Mucosa of gallbladder (tissue), 1 donor: Measurements from ENCODE around the gene RACGAP1. TPM values are rescaled to one million over a fixed set of nuclear protein-coding genes. Genes with fewer than 3 reads are reported as not detected.

Experiments used
- DNase-seq: peaks from one replicate; pipeline ENCODE4 v3.0.0-alpha.2; 2020; ENCODE audit warnings: low spot score
- total RNA-seq: library from RNA; stranded (reverse); gene quantifications from one replicate; pipeline ENCODE4 v1.2.1, GENCODE V29; 2021
- donor health status: DM: no; HTN: no; CAD: no.

The RACGAP1 gene, protein sequence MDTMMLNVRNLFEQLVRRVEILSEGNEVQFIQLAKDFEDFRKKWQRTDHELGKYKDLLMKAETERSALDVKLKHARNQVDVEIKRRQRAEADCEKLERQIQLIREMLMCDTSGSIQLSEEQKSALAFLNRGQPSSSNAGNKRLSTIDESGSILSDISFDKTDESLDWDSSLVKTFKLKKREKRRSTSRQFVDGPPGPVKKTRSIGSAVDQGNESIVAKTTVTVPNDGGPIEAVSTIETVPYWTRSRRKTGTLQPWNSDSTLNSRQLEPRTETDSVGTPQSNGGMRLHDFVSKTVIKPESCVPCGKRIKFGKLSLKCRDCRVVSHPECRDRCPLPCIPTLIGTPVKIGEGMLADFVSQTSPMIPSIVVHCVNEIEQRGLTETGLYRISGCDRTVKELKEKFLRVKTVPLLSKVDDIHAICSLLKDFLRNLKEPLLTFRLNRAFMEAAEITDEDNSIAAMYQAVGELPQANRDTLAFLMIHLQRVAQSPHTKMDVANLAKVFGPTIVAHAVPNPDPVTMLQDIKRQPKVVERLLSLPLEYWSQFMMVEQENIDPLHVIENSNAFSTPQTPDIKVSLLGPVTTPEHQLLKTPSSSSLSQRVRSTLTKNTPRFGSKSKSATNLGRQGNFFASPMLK
- 16.6 TPM for total RNA-seq

DNA sequence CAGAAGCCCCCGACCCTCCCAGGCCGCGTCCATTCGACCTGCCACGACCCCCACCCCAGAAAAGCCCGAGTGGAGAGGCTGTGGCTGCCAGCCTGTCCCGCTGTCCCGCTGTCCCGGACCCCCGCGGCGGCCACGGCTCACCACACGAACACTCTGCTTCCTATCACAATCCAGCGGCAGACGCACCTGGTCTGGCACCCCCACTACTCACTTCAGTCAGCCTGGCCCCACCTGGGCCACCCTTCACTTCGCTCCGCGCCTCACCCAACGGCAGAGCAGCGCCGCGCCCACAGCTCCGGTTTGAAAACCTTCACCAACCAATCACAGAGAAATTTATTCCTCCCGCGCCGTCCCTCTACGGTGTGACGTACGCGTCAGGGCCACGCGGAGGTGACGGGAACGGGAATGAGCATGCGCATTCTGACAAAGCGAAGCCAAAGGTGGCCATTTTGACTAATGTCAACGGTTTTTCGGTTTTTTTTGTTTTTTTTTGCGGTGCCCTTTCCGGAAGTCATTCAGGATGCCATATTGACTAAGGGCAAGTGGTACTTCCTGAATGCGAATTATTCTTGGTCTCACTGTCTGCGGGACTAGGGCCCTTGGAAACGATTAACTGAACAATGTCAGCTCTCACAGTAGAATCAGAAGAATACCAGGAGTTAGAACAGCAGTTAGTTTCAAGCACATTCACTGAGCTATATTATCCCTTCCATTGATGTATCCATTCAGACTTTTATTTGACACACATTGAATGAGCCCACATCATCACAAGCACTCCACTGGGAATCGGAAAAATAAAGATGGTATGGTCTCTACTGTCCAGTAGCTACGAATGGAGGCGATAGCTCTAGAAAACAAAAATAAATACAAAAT, at the start of gene RACGAP1:
Gene RACGAP1 (minus strand): TSS at position 308 of the 873 bp plus-strand sequence. CDS start 8,779 bp downstream, outside the sequence.
- DNase-seq = peak; percentile 97

DNA sequence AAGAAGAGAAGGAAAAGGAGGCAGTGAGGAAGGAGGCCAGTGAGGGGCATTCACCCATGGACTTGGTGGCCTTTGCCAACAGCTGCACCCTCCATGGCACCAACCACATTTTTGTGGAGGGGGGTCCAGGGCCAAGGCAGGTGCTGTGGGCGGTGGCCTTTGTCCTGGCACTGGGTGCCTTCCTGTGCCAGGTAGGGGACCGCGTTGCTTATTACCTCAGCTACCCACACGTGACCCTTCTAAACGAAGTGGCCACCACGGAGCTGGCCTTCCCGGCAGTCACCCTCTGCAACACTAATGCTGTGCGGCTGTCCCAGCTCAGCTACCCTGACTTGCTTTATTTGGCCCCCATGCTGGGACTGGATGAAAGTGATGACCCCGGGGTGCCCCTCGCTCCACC, 48.4 kb upstream of the RACGAP1 start:
- DNase-seq = no peak

DNA sequence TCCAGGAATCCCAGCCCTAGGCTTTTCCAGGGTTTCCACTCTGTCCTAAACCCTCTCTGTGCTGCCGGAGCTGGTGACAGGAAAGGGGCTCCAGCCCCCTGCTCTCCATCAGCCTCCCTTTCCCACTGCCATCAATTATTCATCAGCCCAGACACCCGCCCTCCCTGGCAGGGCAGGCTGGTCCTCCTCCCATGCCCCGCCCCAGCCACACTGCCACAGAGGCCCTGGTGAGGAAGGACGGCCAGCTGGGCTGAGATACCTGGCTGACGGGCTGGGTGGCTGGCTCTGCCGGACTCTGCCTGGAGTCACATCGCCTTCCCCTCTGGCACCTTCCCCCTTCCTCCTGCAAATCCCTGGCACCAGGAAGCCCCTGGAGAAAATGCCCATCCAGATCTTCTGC, 47.9 kb upstream of the RACGAP1 start:
- DNase-seq = no peak

- DNase-seq = no peak
Observed at GRCh38 chr12:50072198-50072907, 47.1 kb upstream of the RACGAP1 start.

DNA sequence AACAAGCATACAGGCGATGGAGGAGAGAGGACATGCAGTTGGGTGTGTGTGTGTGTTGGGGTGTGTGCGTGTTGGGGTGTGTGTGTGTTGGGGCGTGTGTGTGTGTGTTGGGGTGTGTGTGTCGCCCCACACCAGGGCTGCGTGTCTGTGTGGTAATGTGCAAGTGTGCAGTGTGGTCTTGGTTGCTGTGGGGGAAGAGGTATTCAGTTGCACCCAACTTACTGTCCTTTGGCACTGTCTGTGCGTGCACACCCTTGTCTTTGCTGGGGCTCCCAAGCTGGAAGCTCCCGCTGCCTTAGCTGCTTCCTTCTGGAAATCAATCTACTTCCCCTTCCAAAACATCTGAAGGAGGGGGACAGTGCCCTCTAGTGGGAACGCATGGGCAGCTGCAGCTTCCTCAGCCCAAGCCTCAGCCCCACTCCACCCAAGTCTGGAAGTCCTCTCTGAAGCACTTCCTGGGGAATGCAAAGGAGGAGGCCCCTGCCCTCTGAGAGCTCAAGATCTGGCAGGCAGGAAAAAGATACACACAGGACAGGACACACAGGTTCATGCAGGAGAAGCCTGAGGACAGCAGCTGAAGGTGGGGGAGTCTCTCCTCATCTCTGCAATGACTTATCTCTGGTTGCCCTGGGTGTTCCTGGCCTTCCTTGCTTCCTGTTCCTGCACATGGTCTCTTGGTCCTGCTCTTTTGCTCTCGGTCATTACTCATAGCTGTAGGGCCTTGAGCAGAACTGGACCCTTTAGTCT, 45.2 kb upstream of the RACGAP1 start:
- peak; percentile 81 for DNase-seq

DNA sequence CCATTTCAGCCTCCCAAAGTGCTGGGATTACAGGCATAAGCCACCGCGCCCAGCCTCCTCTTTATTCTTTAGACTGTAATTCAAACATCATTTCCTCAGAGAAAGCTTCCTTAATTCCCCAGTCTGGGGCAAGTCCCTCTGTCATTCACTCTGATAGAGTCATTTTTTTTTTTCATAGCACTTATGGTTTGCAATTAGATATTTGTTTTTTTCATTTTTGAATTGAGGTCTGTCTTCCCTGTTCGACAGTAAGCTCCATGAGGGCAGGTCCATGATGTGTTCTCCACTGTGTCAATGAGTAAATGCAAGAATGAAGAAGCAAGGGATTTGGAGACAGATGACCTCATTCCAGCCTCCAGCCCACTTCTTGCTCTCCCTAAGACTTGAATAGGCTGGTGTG, 44.2 kb upstream of the RACGAP1 start:
- no peak for DNase-seq

DNA sequence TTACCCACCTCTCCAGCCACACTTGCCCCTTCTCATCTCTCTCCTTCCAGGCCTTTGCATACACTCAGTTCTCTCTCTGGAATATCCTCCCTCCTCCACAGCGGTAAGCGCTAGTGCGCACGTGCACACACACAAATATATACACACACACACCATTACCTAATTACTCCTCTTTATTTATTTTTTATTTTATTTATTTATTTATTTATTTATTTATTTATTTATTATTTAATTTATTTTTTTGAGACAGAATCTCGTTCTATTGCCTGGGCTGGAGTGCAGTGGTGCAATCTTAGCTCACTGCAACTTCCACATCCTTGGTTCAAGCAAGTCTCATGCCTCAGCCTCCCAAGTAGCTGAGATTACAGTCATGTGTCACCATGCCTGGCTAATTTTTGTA, 43.8 kb upstream of the RACGAP1 start:
- DNase-seq = no peak

- DNase-seq = no peak
Observed at GRCh38 chr12:50066402-50066801, 41.1 kb upstream of the RACGAP1 start.

DNA sequence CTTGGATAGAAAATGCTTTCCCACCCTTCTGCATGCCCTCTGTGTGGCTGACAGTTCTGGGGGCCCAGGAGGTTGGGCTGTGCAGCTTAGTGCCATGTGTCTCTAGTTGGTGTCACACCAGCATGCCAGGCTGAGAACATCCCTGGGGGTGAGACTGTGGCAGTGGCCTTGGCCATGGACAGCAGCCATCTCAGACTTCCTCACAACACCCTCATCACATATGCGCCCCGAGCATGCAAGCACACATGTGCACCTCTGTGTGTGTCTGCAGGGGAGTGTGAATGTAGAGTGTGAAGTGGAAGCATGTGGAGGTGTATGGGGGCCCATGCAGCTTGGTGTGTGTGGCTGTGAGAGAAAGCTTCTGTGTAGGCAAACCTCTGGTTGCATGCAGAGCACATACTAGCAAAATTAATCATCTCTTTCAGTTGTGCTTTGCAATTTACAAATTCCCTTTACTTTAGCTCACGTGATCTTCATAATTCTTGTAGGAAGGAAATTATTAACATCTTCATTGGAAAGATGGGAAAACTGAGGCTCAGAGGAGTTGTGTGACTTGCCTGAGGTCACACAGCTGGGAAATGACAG, 40.5 kb upstream of the RACGAP1 start:
- DNase-seq = no peak

DNA sequence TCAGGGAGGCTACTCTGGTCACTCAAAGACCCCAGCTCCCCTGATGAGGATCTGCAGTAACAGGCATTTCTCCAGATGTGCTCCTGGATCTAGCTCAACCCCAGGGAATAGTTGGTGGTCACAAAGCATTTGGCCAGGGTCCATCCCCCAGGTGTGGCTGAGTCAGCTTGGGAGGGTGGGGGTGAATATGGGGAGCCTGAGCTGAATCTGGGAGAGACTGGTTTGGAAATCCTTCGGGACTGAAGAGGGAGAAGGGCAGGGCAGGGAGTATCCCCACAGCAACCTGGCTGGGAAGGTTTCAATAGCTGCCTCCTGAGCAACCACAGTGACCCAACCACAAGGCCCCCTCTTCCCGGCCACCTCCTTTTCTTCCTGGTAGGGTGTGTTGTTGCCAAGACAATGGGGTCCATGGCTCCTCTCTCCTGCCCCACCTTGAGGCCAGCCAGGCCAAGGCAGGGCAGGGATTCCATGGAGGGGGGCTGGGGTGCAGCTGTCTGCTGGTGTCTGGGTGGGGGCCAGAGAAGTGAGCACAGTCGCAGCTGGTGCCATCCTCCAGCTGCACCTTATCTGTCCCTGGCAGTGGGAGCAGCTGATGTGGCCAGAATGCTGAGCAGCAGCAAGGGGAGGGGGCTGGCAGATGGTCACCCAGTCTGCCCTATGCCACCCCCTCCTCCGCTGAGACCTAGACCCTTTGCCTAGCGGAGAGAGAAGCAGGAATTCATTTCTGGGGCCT, 37.6 kb upstream of the RACGAP1 start:
- no peak for DNase-seq

- no peak for DNase-seq
Observed at GRCh38 chr12:50061946-50062686, 36.8 kb upstream of the RACGAP1 start.

GRCh38 chr12:50061171-50061570, 35.9 kb upstream of the RACGAP1 start:
- DNase-seq = peak; percentile 42

- no peak for DNase-seq
Observed at GRCh38 chr12:50060120-50060468, 34.8 kb upstream of the RACGAP1 start.

DNA sequence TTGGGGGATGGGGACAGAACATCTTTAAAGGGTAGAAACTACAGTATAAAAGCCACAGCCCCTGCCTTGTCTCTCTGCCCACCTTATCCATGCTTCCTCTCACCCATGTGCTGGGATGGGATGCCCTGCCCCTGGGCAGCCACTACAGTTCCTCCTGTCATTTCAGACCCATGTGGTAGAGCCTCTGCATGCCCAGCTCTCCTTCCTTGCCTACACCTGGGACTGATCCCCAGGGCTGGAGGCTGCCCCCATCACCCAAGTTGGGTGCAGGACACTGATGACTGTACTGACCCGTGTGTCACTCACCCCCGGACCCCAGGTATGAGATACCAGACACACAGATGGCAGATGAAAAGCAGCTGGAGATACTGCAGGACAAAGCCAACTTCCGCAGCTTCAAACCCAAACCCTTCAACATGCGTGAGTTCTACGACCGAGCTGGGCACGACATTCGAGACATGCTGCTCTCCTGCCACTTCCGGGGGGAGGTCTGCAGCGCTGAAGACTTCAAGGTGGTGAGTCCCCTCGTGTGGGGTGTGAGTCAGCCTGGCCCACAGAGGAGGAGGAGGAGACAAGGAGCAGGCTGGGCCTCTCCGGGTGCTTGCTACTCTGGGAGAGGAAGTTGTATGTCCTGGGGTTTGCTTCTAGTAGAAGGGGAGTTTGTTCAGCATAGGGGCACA, 34.3 kb upstream of the RACGAP1 start:
- DNase-seq = no peak

DNA sequence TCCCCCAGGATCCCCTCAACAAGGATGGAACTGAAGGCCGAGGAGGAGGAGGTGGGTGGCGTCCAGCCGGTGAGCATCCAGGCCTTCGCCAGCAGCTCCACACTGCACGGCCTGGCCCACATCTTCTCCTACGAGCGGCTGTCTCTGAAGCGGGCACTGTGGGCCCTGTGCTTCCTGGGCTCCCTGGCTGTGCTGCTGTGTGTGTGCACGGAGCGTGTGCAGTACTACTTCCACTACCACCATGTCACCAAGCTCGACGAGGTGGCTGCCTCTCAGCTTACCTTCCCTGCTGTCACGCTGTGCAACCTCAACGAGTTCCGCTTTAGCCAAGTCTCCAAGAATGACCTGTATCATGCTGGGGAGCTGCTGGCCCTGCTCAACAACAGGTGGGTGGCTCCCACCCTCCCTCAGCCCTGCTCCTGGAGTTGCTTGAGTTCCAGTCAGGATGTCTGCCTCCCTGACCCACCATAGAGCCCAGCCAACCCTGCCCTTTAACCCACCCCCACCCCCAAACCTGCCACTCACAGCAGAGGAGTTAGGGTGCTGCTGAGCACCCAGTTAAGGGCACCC, 33.5 kb upstream of the RACGAP1 start:
- no peak for DNase-seq

DNA sequence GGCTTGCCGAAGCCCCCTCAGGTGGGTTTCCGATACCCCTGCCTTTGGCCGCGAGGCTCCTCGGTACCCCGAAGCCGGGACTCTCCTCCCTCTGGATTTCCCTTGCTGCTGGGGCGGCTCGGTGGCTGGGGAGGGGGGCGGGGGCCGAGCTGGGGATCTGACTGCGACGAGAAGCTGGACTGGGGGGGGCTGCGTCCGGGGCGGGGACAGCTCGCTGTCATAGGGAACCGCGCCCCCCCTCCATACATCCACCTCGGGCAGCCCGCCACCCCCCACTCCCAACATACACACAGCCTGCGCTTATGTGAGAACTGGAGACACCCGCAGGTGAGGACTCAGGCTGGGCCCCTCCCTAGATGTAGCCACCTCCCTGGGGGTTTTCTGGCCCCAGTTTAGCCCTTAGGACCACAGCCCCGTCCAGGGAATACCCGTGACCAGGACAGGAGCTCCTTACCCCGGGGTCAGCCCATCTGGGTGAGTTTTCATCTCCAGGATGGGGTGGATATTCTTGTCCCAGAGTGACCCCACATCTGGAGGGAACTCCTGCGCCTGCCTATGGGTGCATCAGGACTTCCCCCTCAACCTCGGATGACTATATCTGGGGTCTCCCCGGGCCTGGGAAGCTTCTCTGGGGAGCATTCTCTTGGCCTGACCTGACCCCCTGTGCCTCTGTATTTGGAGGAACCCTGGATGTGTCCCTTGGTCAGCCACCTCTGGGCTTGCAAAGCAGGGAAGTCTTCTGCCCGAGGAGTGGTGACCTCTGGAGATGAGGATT, 32.8 kb upstream of the RACGAP1 start:
- DNase-seq = no peak

DNA sequence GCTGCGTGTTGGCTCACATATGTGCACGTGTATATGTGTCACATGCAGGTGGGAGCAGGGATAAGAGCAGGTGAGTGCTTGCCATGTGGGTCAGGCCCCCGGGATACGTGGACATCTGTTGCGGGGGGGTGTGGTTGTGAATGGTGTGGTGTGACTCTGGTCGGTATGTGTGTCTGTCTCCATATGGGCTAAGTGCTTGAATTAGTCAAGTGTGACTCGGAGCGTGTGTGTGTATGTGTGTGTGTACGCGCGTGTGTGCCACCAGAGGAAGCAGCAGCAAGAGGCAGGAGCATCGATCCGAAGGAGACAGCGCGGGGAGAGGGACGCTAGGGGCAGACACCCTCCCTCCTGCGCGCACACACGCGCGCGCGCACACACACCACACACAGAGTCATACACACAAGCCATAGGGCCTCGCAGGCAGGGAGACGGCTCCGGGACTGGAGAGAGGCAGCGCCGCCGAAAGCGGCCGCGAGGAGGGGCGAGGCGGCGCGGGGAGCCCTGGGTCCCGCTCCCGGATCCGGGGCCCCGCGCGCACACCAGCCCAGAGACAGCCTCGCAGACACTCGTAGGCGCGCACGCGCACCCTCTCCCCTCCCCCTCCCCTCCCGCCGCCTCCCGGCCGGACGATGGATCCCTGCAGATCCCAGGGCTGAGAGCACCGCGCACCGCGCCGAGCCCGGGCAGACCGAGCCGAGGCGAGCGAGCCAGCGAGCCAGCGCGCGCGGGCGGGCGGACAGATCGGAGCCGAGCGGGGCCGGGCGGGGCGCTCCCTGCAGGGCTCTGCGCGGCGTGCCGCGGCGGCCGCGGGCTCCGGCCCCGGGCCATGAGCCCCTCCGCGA, 31.9 kb upstream of the RACGAP1 start, which contains the start of gene ASIC1:
Gene ASIC1 (plus strand): TSS at position 597 of the 842 bp plus-strand sequence. CDS start 1,171 bp downstream, outside the sequence.
- peak; percentile 70 for DNase-seq
